ENCODE results near the gene DDX59.

DDX59 gene

GRCh38 chr1:200673952-200674823, 4.5 kb upstream of the DDX59 start:
- TF ChIP-seq FOXP2 (optimal IDR thresholded peaks at IDR 0.05; ENCODE audit: borderline replicate concordance, extremely low read depth, extremely low read length, insufficient read depth) (no peak), REST (IDR thresholded peaks at IDR 0.05; ENCODE audit: insufficient read depth in 1 of 2, low read depth in 2 of 2, low read length in 2 of 2) (no peak)

- TF ChIP-seq REST (IDR thresholded peaks at IDR 0.05; ENCODE audit: insufficient read depth in 1 of 2, low read depth in 2 of 2, low read length in 2 of 2) (no peak), SIN3A (IDR thresholded peaks at IDR 0.05; ENCODE audit: borderline replicate concordance, insufficient read depth, low read length) (no peak), TAF1 (IDR thresholded peaks at IDR 0.05; ENCODE audit: borderline replicate concordance, insufficient read depth, low read length) (no peak), POLR2AphosphoS5 (IDR thresholded peaks at IDR 0.05; ENCODE audit: low read depth, low read length) (no peak), FOXP2 (optimal IDR thresholded peaks at IDR 0.05; ENCODE audit: borderline replicate concordance, extremely low read depth, extremely low read length, insufficient read depth) (no peak)
Measured at GRCh38 chr1:200671235-200671786, 1.6 kb upstream of the DDX59 start.

GRCh38 chr1:200670242-200671118, 773 bp upstream of the DDX59 start:
- TF ChIP-seq POLR2AphosphoS5 (IDR thresholded peaks at IDR 0.05; ENCODE audit: low read depth, low read length), result no peak
- peak; percentile 63; the same call in 1 of the 2 replicates for TF ChIP-seq SIN3A (IDR thresholded peaks at IDR 0.05; ENCODE audit: borderline replicate concordance, insufficient read depth, low read length)
- no peak for TF ChIP-seq FOXP2 (optimal IDR thresholded peaks at IDR 0.05; ENCODE audit: borderline replicate concordance, extremely low read depth, extremely low read length, insufficient read depth)

- TF ChIP-seq FOXP2 (optimal IDR thresholded peaks at IDR 0.05; ENCODE audit: borderline replicate concordance, extremely low read depth, extremely low read length, insufficient read depth) (no peak), POLR2AphosphoS5 (IDR thresholded peaks at IDR 0.05; ENCODE audit: low read depth, low read length) (no peak), SIN3A (IDR thresholded peaks at IDR 0.05; ENCODE audit: borderline replicate concordance, insufficient read depth, low read length) (0 out of 2 replicates have a peak, but pooled peaks have one; percentile 13), TAF1 (IDR thresholded peaks at IDR 0.05; ENCODE audit: borderline replicate concordance, insufficient read depth, low read length) (no peak)
Measured at GRCh38 chr1:200668514-200669313, 993 bp downstream of the DDX59 start.

GRCh38 chr1:200666309-200666708, 3.4 kb downstream of the DDX59 start:
- no peak for TF ChIP-seq FOXP2 (optimal IDR thresholded peaks at IDR 0.05; ENCODE audit: borderline replicate concordance, extremely low read depth, extremely low read length, insufficient read depth)
- TF ChIP-seq REST (IDR thresholded peaks at IDR 0.05; ENCODE audit: insufficient read depth in 1 of 2, low read depth in 2 of 2, low read length in 2 of 2), result no peak
- TF ChIP-seq POLR2AphosphoS5 (IDR thresholded peaks at IDR 0.05; ENCODE audit: low read depth, low read length), result no peak
- TF ChIP-seq SIN3A (IDR thresholded peaks at IDR 0.05; ENCODE audit: borderline replicate concordance, insufficient read depth, low read length), result no peak
- TF ChIP-seq TAF1 (IDR thresholded peaks at IDR 0.05; ENCODE audit: borderline replicate concordance, insufficient read depth, low read length), result no peak

Measured in PFSK-1 (cell line).